WTC11 (cell line): Measurements from ENCODE around the gene PGM3. TPM values are rescaled to one million over a fixed set of nuclear protein-coding genes. Genes with fewer than 3 reads are reported as not detected.

Experiments used
- ATAC-seq: fragments of 200-7000 bp; cut with Tn5 transposase; 2 replicates; pipeline ENCODE4 v1.10.0; 2021; ENCODE audit warnings: mild to moderate bottlenecking, moderate library complexity
- CTCF ChIA-PET: fragments of 300-600 bp; sonication (Branson Sonifier 250); formaldehyde crosslinking; loops from one replicate; lab custom pipeline; 2021; ENCODE audit warnings: antibody characterized with exemption; lab: Charles Lee
- POLR2A ChIA-PET: fragments of 350-600 bp; sonication (Branson Sonifier 250); formaldehyde crosslinking; loops from one replicate; lab custom pipeline; 2021; ENCODE audit warnings: antibody characterized with exemption; lab: Charles Lee
- DNase-seq: peaks from one replicate; pipeline ENCODE4 v3.0.0; 2021; ENCODE audit warnings: low spot score
- H3K27ac Mint-ChIP-seq: 2 replicates; pipeline ENCODE4 v1.8.0; 2021; ENCODE audit warnings: mixed read lengths
- H3K27me3 Mint-ChIP-seq: 2 replicates; pipeline ENCODE4 v1.8.0; 2021; ENCODE audit warnings: low read depth, mild to moderate bottlenecking, moderate library complexity, mixed read lengths
- H3K36me3 Mint-ChIP-seq: 2 replicates; pipeline ENCODE4 v1.8.0; 2021; ENCODE audit warnings: mixed read lengths
- H3K4me1 Mint-ChIP-seq: 2 replicates; pipeline ENCODE4 v1.8.0; 2022; ENCODE audit warnings: mixed read lengths
- H3K4me3 Mint-ChIP-seq: 2 replicates; pipeline ENCODE4 v1.8.0; 2021; ENCODE audit warnings: mild to moderate bottlenecking, moderate library complexity, mixed read lengths
- H3K9me3 Mint-ChIP-seq: 2 replicates; pipeline ENCODE4 v1.8.0; 2021; ENCODE audit warnings: mixed read lengths
- CBFB ChIP-seq: sonication (generic); formaldehyde crosslinking; IDR thresholded peaks from 2 replicates; pipeline ENCODE4 v1.8.1; 2022; ENCODE audit warnings: mild to moderate bottlenecking, low read depth, missing genetic modification reagents
- EMX1 ChIP-seq: fragments of 250-450 bp; sonication (Bioruptor Pico); IDR thresholded peaks from 2 replicates; pipeline ENCODE4 v1.8.0; 2021; ENCODE audit warnings: mild to moderate bottlenecking
- FOXP1 ChIP-seq: sonication (generic); formaldehyde crosslinking; IDR thresholded peaks from 2 replicates; pipeline ENCODE4 v1.8.0; 2022; ENCODE audit warnings: missing genetic modification reagents, mild to moderate bottlenecking, moderate library complexity, borderline replicate concordance
- HMGA2 ChIP-seq: fragments of 250-450 bp; sonication (Bioruptor Pico); IDR thresholded peaks from 2 replicates; pipeline ENCODE4 v1.4.0; 2021; ENCODE audit warnings: mild to moderate bottlenecking, moderate library complexity
- NFATC4 ChIP-seq: fragments of 250-450 bp; sonication (Bioruptor Pico); IDR thresholded peaks from 2 replicates; pipeline ENCODE4 v1.9.0; 2021; ENCODE audit warnings: mild to moderate bottlenecking
- NR2C2 ChIP-seq: sonication (generic); formaldehyde crosslinking; IDR thresholded peaks from 2 replicates; pipeline ENCODE4 v1.8.0; 2022; ENCODE audit warnings: mild to moderate bottlenecking, missing genetic modification reagents
- NR3C1 ChIP-seq: sonication (generic); formaldehyde crosslinking; conservative IDR thresholded peaks from 2 replicates; pipeline ENCODE4 v1.8.1; 2023; ENCODE audit warnings: low read depth, mild to moderate bottlenecking, missing genetic modification reagents
- OVOL2 ChIP-seq: fragments of 250-450 bp; sonication (Bioruptor Pico); IDR thresholded peaks from 2 replicates; pipeline ENCODE4 v1.9.0; 2021; ENCODE audit warnings: mild to moderate bottlenecking, borderline replicate concordance
- PRRX2 ChIP-seq: fragments of 250-450 bp; sonication (Bioruptor Pico); IDR thresholded peaks from 2 replicates; pipeline ENCODE4 v1.8.0; 2021; ENCODE audit warnings: mild to moderate bottlenecking
- RORB ChIP-seq: fragments of 250-450 bp; sonication (Bioruptor Pico); IDR thresholded peaks from 2 replicates; pipeline ENCODE4 v1.9.0; 2021; ENCODE audit warnings: mild to moderate bottlenecking
- SOX15 ChIP-seq: fragments of 250-450 bp; sonication (Bioruptor Pico); IDR thresholded peaks from 2 replicates; pipeline ENCODE4 v1.9.0; 2021; ENCODE audit warnings: mild to moderate bottlenecking
- TEAD4 ChIP-seq: sonication (generic); formaldehyde crosslinking; IDR thresholded peaks from 2 replicates; pipeline ENCODE4 v1.8.0; 2022; ENCODE audit warnings: mild to moderate bottlenecking, missing genetic modification reagents
- ZNF121 ChIP-seq: sonication (generic); formaldehyde crosslinking; IDR thresholded peaks from 2 replicates; pipeline ENCODE4 v1.8.0; 2023; ENCODE audit warnings: missing genetic modification reagents
- ZNF232 ChIP-seq: sonication (generic); formaldehyde crosslinking; IDR thresholded peaks from 2 replicates; pipeline ENCODE4 v1.8.0; 2022; ENCODE audit warnings: mild to moderate bottlenecking, missing genetic modification reagents
- ZNF396 ChIP-seq: fragments of 250-450 bp; sonication (Bioruptor Pico); IDR thresholded peaks from 2 replicates; pipeline ENCODE4 v1.8.0; 2021; ENCODE audit warnings: mild to moderate bottlenecking, moderate library complexity, borderline replicate concordance
- total RNA-seq: library from RNA; stranded (reverse); gene quantifications from 3 replicates; pipeline ENCODE4 v1.2.3, GENCODE V29; 2021
- TF ChIP-seq, protein P1 (sequence below): sonication (generic); formaldehyde crosslinking; IDR thresholded peaks from 2 replicates; pipeline ENCODE4 v1.8.1; 2023; ENCODE audit warnings: mild to moderate bottlenecking, missing genetic modification reagents, moderate library complexity
- TF ChIP-seq, protein P2 (sequence below): sonication (generic); formaldehyde crosslinking; IDR thresholded peaks from 2 replicates; pipeline ENCODE4 v1.8.0; 2022; ENCODE audit warnings: mild to moderate bottlenecking, missing genetic modification reagents
- TF ChIP-seq, protein P3 (sequence below): sonication (generic); formaldehyde crosslinking; IDR thresholded peaks from 2 replicates; pipeline ENCODE4 v1.8.1; 2023; ENCODE audit warnings: mild to moderate bottlenecking, missing genetic modification reagents
- TF ChIP-seq, protein P4 (sequence below): fragments of 250-450 bp; sonication (Bioruptor Pico); IDR thresholded peaks from 2 replicates; pipeline ENCODE4 v2.1.2; 2022; ENCODE audit warnings: mild to moderate bottlenecking, moderate library complexity
- TF ChIP-seq, protein P5 (sequence below): sonication (generic); formaldehyde crosslinking; IDR thresholded peaks from 2 replicates; pipeline ENCODE4 v1.8.1; 2022; ENCODE audit warnings: low read depth, mild to moderate bottlenecking, moderate library complexity, missing genetic modification reagents, borderline replicate concordance

The PGM3 gene
- total RNA-seq, 1 experiment from 2014 or later: 70.0 TPM

DNA sequence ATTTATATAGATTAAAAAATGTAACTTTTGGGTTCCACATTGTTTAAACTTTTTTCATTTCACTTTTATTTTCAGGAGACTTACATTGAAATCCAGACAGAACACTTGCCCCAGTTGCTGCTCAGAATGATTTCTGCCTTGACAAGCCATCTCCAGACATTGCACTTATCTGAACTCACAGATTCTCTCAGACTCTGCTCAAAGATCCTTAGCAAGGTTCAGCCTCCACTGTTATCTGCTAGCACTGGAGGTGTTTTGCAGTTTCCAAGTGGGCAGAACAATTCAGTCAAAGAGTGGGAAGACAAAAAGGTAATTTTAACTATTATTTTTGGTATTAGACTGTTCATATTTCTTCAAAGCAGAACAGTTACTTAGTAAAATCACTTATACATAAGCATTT lies 67.6 kb downstream of the PGM3 start:
- Mint-ChIP-seq H3K9me3 (no peaks in the 10 kb centered on the region), H3K36me3 (peaks cover 34% of the 10 kb centered on the region), H3K27me3 (no peaks in the 10 kb centered on the region), H3K4me3 (no peak overlapping the region)
- ATAC-seq: no peak
- no peak for TF ChIP-seq NR2C2 (CRISPR knock-in tag)
- TF ChIP-seq CBFB (CRISPR knock-in tag): no peak
- TF ChIP-seq, protein P1, sequence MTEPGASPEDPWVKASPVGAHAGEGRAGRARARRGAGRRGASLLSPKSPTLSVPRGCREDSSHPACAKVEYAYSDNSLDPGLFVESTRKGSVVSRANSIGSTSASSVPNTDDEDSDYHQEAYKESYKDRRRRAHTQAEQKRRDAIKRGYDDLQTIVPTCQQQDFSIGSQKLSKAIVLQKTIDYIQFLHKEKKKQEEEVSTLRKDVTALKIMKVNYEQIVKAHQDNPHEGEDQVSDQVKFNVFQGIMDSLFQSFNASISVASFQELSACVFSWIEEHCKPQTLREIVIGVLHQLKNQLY (CRISPR knock-in tag): no peak
- TF ChIP-seq, protein P2, sequence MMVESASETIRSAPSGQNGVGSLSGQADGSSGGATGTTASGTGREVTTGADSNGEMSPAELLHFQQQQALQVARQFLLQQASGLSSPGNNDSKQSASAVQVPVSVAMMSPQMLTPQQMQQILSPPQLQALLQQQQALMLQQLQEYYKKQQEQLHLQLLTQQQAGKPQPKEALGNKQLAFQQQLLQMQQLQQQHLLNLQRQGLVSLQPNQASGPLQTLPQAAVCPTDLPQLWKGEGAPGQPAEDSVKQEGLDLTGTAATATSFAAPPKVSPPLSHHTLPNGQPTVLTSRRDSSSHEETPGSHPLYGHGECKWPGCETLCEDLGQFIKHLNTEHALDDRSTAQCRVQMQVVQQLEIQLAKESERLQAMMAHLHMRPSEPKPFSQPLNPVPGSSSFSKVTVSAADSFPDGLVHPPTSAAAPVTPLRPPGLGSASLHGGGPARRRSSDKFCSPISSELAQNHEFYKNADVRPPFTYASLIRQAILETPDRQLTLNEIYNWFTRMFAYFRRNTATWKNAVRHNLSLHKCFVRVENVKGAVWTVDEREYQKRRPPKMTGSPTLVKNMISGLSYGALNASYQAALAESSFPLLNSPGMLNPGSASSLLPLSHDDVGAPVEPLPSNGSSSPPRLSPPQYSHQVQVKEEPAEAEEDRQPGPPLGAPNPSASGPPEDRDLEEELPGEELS: no peak
- TF ChIP-seq, all 79 proteins: peak for 0
- H3K27ac Mint-ChIP-seq: no peak overlapping the region
- H3K4me1 Mint-ChIP-seq: peaks cover 17% of the 10 kb centered on the region
- POLR2A ChIA-PET: no interaction called here
- no peak for DNase-seq
- CTCF ChIA-PET: no interaction called here

DNA sequence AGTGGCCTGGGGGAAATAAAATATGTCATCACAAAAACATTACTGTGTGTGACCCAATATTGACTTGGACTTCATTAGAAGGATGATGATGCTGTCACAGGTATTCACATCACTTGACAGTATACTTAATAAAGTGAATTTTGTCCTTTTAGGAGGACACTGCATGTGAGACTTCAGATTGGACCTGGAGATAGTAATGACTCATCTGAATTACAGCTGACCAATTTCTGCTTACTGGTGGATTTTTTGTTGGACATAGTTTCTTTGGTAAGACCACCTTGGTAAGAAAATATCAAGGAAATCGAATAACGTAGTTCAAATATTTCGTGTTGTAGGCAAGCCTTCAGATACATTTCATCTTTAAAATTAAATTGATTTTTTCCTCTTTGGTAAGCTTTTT lies 68.5 kb downstream of the PGM3 start:
- no peaks in the 10 kb centered on the region for H3K9me3 Mint-ChIP-seq
- TF ChIP-seq NFATC4 (CRISPR knock-in tag): no peak
- TF ChIP-seq PRRX2 (CRISPR knock-in tag): no peak
- no peak for TF ChIP-seq RORB (CRISPR knock-in tag)
- TF ChIP-seq TEAD4 (CRISPR knock-in tag): no peak
- TF ChIP-seq HMGA2 (CRISPR knock-in tag): no peak
- TF ChIP-seq, protein P3, sequence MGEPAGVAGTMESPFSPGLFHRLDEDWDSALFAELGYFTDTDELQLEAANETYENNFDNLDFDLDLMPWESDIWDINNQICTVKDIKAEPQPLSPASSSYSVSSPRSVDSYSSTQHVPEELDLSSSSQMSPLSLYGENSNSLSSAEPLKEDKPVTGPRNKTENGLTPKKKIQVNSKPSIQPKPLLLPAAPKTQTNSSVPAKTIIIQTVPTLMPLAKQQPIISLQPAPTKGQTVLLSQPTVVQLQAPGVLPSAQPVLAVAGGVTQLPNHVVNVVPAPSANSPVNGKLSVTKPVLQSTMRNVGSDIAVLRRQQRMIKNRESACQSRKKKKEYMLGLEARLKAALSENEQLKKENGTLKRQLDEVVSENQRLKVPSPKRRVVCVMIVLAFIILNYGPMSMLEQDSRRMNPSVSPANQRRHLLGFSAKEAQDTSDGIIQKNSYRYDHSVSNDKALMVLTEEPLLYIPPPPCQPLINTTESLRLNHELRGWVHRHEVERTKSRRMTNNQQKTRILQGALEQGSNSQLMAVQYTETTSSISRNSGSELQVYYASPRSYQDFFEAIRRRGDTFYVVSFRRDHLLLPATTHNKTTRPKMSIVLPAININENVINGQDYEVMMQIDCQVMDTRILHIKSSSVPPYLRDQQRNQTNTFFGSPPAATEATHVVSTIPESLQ: no peak
- no peak for TF ChIP-seq FOXP1
- TF ChIP-seq ZNF396: no peak
- TF ChIP-seq, protein P4, sequence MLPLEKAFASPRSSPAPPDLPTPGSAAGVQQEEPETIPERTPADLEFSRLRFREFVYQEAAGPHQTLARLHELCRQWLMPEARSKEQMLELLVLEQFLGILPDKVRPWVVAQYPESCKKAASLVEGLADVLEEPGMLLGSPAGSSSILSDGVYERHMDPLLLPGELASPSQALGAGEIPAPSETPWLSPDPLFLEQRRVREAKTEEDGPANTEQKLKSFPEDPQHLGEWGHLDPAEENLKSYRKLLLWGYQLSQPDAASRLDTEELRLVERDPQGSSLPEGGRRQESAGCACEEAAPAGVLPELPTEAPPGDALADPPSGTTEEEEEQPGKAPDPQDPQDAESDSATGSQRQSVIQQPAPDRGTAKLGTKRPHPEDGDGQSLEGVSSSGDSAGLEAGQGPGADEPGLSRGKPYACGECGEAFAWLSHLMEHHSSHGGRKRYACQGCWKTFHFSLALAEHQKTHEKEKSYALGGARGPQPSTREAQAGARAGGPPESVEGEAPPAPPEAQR (CRISPR knock-in tag): no peak
- TF ChIP-seq, protein P5, sequence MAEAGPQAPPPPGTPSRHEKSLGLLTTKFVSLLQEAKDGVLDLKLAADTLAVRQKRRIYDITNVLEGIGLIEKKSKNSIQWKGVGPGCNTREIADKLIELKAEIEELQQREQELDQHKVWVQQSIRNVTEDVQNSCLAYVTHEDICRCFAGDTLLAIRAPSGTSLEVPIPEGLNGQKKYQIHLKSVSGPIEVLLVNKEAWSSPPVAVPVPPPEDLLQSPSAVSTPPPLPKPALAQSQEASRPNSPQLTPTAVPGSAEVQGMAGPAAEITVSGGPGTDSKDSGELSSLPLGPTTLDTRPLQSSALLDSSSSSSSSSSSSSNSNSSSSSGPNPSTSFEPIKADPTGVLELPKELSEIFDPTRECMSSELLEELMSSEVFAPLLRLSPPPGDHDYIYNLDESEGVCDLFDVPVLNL (CRISPR knock-in tag): no peak
- TF ChIP-seq NR3C1 (CRISPR knock-in tag): no peak
- no peak for TF ChIP-seq OVOL2
- no peak for TF ChIP-seq SOX15 (CRISPR knock-in tag)
- TF ChIP-seq CBFB (CRISPR knock-in tag): no peak
- TF ChIP-seq ZNF232 (CRISPR knock-in tag): no peak
- no peak for TF ChIP-seq EMX1 (CRISPR knock-in tag)
- no peak for TF ChIP-seq ZNF121 (CRISPR knock-in tag)
- TF ChIP-seq, all 79 proteins: peak for 0
- Mint-ChIP-seq H3K27me3 (no peaks in the 10 kb centered on the region), H3K27ac (no peak overlapping the region), H3K36me3 (peaks cover 28% of the 10 kb centered on the region), H3K4me1 (peaks cover 17% of the 10 kb centered on the region), H3K4me3 (no peak overlapping the region)
- ChIA-PET POLR2A (no interaction called here), CTCF (no interaction called here)
- DNase-seq (no peak), ATAC-seq (no peak)
